Measurements from ENCODE around the gene PTPRN2. TPM values are rescaled to one million over a fixed set of nuclear protein-coding genes. Genes with fewer than 3 reads are reported as not detected.

The PTPRN2 gene
- polyA plus RNA-seq, 1 experiment, result 0.02 TPM

DNA sequence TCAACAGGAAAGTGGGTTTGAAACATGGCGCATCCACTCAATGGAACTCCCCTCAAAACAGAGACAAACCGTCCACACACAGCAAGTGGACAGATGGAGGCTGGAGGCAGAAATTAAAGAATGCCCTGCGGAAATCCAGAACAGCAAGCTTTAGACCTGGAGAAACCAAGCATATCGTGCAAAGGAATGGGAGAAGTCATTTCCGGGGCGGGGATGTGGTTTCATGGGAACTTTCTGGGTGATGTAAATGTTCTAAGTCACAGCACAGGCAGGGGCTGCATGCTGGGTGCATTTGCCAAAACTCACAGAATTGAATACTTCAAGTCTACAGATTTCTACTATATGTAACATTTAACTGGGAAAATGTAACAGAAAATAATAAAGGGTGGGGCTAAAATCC lies 213.0 kb downstream of the PTPRN2 start:
- no peak overlapping the region for H3K27ac ChIP-seq (ENCODE audit: low read depth, low read length)
- H3K9me3 ChIP-seq (ENCODE audit: control insufficient read depth, insufficient read depth, low read length), result peaks cover 82% of the 10 kb centered on the region
- CTCF ChIA-PET, result no interaction called here
- no peak for DNase-seq (ENCODE audit: low read depth, low spot score)
- POLR2A ChIA-PET, result no interaction called here
- TF ChIP-seq, protein P1, sequence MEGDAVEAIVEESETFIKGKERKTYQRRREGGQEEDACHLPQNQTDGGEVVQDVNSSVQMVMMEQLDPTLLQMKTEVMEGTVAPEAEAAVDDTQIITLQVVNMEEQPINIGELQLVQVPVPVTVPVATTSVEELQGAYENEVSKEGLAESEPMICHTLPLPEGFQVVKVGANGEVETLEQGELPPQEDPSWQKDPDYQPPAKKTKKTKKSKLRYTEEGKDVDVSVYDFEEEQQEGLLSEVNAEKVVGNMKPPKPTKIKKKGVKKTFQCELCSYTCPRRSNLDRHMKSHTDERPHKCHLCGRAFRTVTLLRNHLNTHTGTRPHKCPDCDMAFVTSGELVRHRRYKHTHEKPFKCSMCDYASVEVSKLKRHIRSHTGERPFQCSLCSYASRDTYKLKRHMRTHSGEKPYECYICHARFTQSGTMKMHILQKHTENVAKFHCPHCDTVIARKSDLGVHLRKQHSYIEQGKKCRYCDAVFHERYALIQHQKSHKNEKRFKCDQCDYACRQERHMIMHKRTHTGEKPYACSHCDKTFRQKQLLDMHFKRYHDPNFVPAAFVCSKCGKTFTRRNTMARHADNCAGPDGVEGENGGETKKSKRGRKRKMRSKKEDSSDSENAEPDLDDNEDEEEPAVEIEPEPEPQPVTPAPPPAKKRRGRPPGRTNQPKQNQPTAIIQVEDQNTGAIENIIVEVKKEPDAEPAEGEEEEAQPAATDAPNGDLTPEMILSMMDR (IDR thresholded peaks at IDR 0.05; ENCODE audit: low read depth, low read length), result no peak
- H3K4me3 ChIP-seq (ENCODE audit: low read depth, low read length), result no peak overlapping the region
- no peaks in the 10 kb centered on the region for H3K27me3 ChIP-seq (ENCODE audit: control insufficient read depth, insufficient read depth, low read length)

DNA sequence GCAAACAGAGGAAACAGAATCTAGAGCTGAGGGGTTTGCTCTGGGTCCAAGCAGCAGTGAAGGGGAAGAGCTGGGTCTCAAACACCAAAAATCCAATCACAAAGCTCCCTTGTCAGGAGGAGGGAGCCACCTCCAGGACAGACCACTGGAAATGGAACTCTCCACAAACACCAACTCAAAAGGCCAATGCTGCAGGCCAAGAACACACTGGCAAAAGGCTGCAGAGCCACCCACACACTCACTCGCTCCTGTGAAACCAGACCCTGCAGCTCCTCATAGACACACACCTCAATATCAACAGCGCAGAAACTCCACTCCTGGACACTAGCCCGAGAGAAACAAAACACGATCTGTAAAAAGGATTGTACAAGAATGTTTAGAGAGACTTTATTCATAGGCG lies 213.5 kb downstream of the PTPRN2 start:
- CTCF ChIA-PET, result no interaction called here
- POLR2A ChIA-PET, result no interaction called here
- H3K4me3 ChIP-seq (ENCODE audit: low read depth, low read length), result no peak overlapping the region
- TF ChIP-seq, protein P1 (IDR thresholded peaks at IDR 0.05; ENCODE audit: low read depth, low read length), result no peak
- H3K27ac ChIP-seq (ENCODE audit: low read depth, low read length), result no peak overlapping the region
- H3K27me3 ChIP-seq (ENCODE audit: control insufficient read depth, insufficient read depth, low read length), result no peaks in the 10 kb centered on the region
- DNase-seq (ENCODE audit: low read depth, low spot score), result no peak
- H3K9me3 ChIP-seq (ENCODE audit: control insufficient read depth, insufficient read depth, low read length), result peaks cover 83% of the 10 kb centered on the region

DNA sequence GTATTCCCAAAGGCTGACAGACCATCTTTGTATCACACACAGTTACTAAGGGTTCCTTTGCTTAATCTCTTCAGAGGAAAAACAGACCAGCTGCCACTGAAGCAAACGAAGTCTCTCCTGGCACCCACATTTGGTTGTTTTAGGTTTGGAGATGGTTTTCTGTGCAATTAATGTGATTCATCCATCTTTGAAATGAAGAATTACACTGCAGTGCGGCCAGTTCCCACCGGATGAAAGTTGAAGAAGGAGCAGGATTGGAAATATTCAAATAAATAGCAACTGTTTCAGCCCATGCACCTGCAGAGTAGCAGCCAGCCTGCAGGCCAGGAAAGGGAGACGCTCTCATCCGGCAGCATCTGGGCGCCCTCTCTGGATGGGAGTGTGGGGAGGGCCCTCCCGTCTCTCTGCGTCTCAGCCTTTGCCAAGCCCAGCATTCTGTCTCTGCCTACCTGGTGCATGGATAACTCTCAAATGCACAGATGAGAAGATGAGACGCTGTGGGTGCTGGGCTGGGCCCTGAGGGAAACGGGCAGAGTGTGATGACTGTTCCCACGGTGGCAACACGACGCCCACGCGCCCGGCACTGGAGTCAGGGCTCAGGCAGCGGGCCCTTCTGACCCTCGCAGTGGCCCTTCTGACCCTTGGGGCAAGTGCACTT lies 214.0 kb downstream of the PTPRN2 start:
- Histone ChIP-seq H3K27me3 (ENCODE audit: control insufficient read depth, insufficient read depth, low read length) (no peaks in the 10 kb centered on the region), H3K9me3 (ENCODE audit: control insufficient read depth, insufficient read depth, low read length) (peaks cover 82% of the 10 kb centered on the region), H3K27ac (ENCODE audit: low read depth, low read length) (no peak overlapping the region), H3K4me3 (ENCODE audit: low read depth, low read length) (no peak overlapping the region)
- ChIA-PET CTCF (no interaction called here), POLR2A (no interaction called here)
- DNase-seq (ENCODE audit: low read depth, low spot score), result no peak
- TF ChIP-seq, protein P1 (IDR thresholded peaks at IDR 0.05; ENCODE audit: low read depth, low read length), result no peak

DNA sequence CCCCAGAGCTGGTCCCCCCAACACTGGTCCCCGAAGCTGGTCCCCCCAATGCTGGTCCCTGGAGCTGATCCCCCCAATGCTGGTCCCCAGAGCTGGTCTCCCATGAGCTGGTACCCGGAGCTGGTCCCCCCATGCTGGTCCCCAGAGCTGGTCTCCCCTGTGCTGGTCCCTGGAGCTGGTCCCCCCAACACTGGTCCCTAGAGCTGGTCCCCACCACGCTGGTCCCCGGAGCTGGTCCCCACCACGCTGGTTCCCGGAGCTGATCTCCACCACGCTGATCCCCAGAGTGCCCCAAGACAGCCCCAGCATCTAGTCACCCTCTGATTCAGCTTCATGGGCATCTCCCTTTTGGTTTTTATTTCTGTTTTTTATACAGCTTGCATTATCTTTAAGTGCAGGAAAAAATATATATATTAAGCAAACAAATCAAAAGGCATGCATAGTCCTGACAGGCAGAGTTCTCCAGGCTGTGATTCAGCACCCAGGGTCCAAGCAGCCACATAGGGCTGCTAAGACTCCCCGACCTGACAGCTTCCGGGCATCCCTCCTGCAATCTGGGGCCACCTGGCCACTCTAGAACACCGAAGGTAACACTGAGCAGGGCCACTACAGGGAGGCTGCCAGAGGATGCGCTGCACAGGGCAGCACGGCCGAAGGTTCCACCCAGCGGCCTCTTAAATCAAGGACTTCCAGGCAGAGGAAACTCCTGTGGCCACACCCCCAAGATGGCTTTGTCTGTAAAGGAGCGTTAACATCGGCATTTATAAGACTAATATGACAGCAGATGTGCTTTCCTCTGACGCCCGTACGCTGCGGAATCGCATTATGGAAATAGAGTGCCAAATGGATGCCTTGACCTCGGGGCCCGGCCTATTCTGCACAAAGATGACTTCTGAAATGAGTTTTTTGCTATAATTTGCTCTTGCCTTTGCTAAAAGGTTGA lies 215.0 kb downstream of the PTPRN2 start:
- ChIA-PET CTCF (no interaction called here), POLR2A (no interaction called here)
- peaks cover 81% of the 10 kb centered on the region for H3K9me3 ChIP-seq (ENCODE audit: control insufficient read depth, insufficient read depth, low read length)
- no peak for DNase-seq (ENCODE audit: low read depth, low spot score)
- no peak overlapping the region for H3K4me3 ChIP-seq (ENCODE audit: low read depth, low read length)
- H3K27me3 ChIP-seq (ENCODE audit: control insufficient read depth, insufficient read depth, low read length), result no peaks in the 10 kb centered on the region
- TF ChIP-seq, protein P1 (IDR thresholded peaks at IDR 0.05; ENCODE audit: low read depth, low read length), result no peak
- no peak overlapping the region for H3K27ac ChIP-seq (ENCODE audit: low read depth, low read length)

DNA sequence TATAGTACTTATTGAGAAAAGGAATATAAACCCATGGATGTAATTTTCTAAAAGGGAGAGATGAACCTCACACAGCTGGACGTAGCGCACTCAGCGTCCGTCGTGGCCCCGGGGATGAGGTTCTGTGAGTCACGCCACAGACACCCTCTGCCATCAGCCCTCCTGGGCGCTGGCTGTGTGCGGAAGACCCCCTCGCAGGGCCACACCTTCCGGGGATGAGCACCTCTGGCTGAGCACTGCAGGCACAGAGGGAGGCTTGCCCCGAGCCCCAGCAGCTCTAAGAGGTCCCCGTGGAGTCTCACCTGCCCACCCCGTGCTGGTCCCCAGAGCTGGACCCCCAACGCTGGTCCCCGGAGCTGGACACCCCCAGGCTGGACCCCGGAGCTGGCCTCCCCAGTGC lies 215.8 kb downstream of the PTPRN2 start:
- H3K27ac ChIP-seq (ENCODE audit: low read depth, low read length), result no peak overlapping the region
- no peak for DNase-seq (ENCODE audit: low read depth, low spot score)
- TF ChIP-seq, protein P1 (IDR thresholded peaks at IDR 0.05; ENCODE audit: low read depth, low read length), result no peak
- CTCF ChIA-PET, result no interaction called here
- H3K9me3 ChIP-seq (ENCODE audit: control insufficient read depth, insufficient read depth, low read length), result peaks cover 81% of the 10 kb centered on the region
- POLR2A ChIA-PET, result no interaction called here
- H3K4me3 ChIP-seq (ENCODE audit: low read depth, low read length), result no peak overlapping the region
- no peaks in the 10 kb centered on the region for H3K27me3 ChIP-seq (ENCODE audit: control insufficient read depth, insufficient read depth, low read length)
